ENCODE data around the gene PRIMA1.
"Not testable (repeated sequence)": the region's sequence is repeated elsewhere in the genome, so short reads cannot be mapped to it uniquely, and the experiment has no call there.

The PRIMA1 gene

GRCh38 chr14:93788293-93788542 is at the start of gene PRIMA1:
Gene PRIMA1 (minus strand): TSS chr14:93788485. CDS start chr14:93787718, 767 bp downstream.
- no peak for DNase-seq

GRCh38 chr14:93834699-93835371 is 46.5 kb upstream of the PRIMA1 start:
- DNase-seq, result no peak

- peak; percentile 74 for DNase-seq
Observed at GRCh38 chr14:93832665-93833064, 44.4 kb upstream of the PRIMA1 start.

- DNase-seq, result peak; percentile 54
Observed at GRCh38 chr14:93832081-93832480, 43.8 kb upstream of the PRIMA1 start.

GRCh38 chr14:93830753-93831461 is 42.6 kb upstream of the PRIMA1 start:
- no peak for DNase-seq

GRCh38 chr14:93829839-93830481 is 41.7 kb upstream of the PRIMA1 start:
- DNase-seq, result no peak

- DNase-seq, result no peak
Observed at GRCh38 chr14:93825235-93825553, 36.9 kb upstream of the PRIMA1 start.

GRCh38 chr14:93824518-93825234 is 36.4 kb upstream of the PRIMA1 start:
- no peak for DNase-seq

- DNase-seq, result no peak
Observed at GRCh38 chr14:93824076-93824475, 35.8 kb upstream of the PRIMA1 start.

- DNase-seq, result no peak
Observed at GRCh38 chr14:93821051-93821450, 32.8 kb upstream of the PRIMA1 start.

- no peak for DNase-seq
Observed at GRCh38 chr14:93818857-93819256, 30.6 kb upstream of the PRIMA1 start.

- DNase-seq, result no peak
Observed at GRCh38 chr14:93811676-93812075, 23.4 kb upstream of the PRIMA1 start.

- no peak for DNase-seq
Observed at GRCh38 chr14:93811020-93811419, 22.7 kb upstream of the PRIMA1 start.

GRCh38 chr14:93809491-93810420 is 21.5 kb upstream of the PRIMA1 start:
- DNase-seq, result not testable (repeated sequence)

- DNase-seq, result no peak
Observed at GRCh38 chr14:93804654-93805053, 16.4 kb upstream of the PRIMA1 start.

- no peak for DNase-seq
Observed at GRCh38 chr14:93803408-93804318, 15.4 kb upstream of the PRIMA1 start.

- DNase-seq, result no peak
Observed at GRCh38 chr14:93799989-93800921, 12.0 kb upstream of the PRIMA1 start.

GRCh38 chr14:93799617-93799988 is 11.3 kb upstream of the PRIMA1 start:
- no peak for DNase-seq

- DNase-seq, result no peak
Observed at GRCh38 chr14:93797536-93797935, 9.3 kb upstream of the PRIMA1 start.

GRCh38 chr14:93797071-93797470 is 8.8 kb upstream of the PRIMA1 start:
- no peak for DNase-seq

- DNase-seq, result no peak
Observed at GRCh38 chr14:93794756-93795155, 6.5 kb upstream of the PRIMA1 start.

Data from DMS 273 treated with DMSO at 0.1 percent for 48 hours (cell line).